GM19372 (cell line): ENCODE results near the gene APBA2.

ENCODE experiments used
- ATAC-seq: cut with Tn5 transposase; IDR thresholded peaks from one replicate; pipeline ENCODE4 v1.9.1; 2021; ENCODE audit warnings: mild to moderate bottlenecking, low read depth, moderate library complexity; ENCODE audit not compliant: unreplicated experiment

Gene APBA2

DNA sequence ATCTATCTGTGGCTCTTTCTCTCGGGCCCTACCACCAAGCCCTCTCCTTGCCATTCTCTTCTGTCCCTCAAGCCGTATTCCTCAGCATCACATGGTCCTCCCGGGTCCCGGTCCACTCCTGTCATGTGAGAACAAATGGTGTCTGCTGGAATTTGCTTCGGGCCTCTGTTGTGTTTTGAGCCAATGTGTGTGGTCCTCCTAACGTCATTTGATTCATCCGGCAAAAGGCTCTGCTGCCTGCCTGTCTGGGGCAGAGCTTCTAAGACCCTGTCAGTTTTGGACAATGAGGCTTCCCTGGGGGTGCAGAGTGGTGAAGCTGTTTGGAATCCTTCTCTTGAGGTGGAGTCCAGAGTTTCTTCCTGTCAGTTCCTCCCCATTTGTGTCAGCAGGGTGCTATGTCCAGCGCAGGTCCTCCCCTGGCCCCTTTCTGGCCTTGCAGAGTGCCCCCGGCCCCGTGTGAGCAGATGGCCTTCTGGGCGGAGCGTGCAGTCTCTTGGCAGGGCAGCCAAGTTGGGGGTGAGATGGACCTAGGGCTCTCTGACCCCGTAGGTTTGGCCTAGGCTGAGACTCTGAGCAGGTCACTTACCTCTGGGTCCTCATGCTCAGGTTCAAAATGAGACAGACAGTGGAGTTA, 93.6 kb downstream of the APBA2 start:
- ATAC-seq = no peak

DNA sequence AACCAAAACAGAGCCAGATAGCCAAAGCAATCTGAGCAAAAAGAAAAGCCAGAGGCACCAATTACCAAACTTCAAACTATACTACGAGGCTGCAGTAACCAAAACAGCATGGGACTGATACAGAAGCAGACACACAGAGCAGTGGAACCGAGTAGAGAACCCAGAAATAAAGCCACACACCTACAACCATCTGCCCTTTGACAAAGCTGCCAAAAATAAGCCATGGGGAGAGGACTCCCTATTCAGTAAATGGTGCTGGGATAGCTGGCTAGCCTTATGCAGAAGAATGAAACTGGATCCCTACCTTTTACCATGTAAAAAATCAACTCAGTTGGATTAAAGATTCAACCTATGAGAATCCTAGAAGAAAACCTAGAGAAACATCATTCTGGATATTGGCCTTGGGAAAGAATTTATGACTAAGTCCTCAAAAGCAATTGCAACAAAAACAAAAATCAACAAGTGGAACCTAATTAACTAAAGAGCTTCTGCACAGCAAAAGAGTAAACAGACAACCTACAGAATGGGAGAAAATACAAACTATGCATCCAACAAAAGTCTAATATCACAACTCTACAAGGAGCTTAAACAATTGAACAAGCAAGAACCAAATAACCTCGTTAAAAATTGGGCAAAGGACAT, 95.1 kb downstream of the APBA2 start:
- ATAC-seq = no peak

DNA sequence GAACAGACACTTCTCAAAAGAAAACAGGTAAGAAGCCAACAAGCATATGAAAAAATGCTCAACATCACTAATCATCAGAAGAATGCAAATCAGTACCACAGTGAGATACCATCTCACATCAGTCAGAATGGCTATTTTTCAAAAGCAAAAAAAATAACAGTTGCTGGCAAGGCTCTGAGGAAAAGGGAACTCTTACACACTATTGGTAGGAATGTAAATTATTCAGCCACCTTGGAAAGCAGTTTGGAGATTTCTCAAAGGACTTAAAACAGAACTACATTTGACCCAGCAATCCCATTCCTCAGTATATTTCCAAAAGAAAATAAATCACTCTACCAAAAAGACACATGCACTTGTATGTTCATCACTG, 95.6 kb downstream of the APBA2 start:
- no peak for ATAC-seq

DNA sequence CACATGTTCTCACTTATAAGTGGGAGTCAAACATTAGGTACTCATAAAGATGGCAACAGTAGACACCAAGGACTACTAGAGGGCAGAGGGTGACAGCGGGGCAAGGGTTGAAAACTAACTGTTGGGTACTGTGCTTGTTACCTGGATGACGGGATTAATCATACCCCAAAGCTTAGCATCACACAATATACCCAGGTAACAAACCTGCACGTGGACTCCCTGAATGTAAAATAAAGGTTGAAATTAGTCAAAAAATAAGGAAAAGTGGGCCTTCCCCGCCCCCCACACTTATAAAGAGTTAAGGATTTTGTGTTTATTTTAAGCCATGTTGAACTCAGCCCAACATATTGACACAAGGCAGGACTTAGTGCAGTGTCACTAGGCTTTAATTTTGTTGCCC, 96.1 kb downstream of the APBA2 start:
- no peak for ATAC-seq

DNA sequence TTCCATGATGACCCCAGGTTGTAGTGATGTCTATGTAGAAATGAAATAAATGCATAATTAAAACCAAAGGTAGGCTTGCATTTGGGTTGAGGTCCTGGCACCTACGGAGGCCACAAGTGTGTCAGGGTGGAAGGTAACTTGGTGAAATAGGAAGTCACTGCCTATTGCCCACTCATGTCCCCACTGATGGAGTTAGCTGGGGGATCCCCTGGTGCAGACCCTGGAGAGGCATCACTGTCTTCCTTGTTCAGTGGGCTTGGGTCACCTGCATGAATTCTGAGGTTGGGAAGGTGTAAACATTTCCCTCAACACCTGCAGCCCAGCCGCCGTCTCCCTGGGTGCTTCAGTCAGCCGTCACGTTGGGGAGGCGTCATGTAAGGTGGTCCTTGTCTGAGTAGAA, 97.1 kb downstream of the APBA2 start:
- no peak for ATAC-seq

DNA sequence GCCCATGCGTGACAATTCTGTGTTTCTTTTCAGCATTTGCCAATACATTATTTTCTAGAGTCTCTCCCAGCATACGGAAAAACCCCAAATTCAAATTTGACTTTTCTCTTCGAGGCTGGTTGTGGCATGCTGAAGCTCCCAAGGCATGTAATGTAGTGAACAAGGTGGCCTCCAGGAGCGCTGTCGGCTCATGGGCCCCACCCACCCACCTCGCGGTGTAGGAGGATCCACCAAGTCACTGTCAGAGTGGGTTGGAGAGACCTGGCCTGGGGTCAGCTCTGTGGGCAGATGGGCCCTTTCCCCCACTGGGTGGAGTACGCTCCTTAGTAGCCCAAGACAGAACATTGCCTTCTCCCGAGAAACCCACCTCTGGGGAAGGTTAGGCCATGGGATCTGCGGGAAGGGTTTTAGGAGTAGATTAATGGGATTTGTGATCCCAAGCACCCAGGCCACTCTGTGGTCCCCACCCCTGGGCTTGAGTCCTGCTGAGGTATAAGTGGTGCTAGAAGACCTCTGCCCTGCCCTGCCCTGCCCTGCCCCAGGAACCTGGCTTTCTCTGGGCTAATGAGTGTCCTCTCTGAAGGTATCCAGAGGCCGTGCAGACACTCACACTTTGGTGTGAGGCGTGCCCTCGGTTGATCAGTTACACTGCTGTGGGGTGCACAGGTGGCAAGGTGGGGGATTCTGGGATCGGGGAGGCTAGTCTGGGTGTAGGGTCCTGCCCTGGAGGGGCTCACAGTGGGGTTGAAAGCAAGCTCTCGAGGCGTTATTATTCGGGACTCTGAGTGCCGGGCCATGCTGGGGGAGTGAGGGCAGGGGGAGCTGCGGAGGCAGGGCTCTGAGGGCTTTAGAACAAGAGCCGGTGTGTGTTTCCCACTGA, 97.9 kb downstream of the APBA2 start:
- no peak for ATAC-seq

DNA sequence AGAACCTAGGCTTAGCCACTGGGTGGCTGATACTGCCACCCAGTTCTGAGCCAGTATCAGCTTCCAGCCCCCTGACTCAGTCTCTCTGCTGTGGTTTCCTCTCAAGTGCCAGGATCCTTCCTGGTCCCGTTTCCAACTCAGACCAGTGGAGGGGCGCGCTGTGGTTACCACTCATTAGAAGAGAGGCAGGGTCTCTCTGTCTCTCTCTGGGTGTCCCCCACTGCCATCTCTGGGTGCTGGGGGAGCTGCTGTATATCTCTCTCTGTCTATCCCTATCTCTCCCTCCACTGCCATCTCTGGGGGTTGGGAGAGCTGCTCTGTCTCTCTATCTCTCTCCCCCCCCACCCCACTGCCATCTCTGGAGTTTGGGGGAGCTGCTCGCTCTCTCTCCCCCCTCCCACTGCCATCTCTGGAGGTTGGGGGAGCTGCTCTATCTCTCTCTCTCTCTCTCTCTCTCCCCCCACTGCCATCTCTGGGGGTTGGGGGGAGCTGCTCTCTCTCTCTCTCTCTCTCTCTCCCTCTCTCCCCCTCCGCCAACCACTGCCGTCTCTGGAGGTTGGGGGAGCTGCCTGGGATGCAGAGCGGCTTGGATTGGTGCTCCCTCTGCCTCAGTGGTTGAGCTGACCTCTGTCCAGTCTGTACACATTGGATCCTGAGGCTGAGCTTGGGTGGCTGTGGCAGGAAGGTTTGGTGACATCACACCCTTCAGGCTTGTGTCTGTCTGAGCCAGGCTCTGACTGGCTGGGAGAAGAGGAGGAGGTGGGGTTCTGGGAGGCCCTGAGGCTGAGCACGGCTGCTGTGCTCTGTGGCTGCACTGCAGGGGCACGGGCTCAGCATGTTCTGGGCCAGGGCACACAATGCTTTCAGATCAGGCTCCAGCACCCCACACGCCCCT, 98.9 kb downstream of the APBA2 start:
- ATAC-seq = no peak

DNA sequence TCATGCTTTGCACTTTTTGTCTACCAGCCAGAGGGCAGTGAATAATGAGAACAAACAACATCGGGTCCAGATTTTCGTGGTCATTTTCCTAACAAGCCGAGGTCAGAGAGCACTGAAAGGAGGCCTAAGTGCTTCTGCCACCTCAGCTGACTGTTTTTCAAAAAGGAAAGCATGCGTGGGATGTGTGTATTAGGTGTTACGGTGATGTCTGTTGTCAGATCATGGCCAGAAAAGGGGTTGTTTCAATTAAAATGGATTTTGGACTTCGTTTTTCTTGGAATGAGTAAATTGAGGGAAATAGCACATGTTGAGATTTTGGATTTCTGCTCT, 99.5 kb downstream of the APBA2 start:
- ATAC-seq = no peak

DNA sequence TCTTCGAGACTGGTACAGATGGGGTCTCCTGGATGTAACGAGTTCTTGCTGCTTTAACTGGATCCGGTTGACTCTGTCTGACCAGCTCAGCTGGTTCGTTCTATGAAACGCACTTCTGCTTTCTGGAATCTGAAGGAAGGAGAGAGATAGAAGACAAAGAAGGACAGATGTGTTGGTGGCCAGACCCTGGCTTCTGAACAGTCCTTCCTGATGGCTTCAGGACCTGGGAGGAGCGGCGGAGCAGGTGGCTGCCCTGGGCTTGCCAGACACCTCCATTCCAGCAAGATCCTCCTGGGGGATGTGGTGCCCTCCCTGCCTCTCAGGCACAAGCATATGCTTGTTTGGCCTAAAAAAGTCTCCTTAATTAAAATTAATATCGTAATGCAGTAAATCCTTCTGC, 99.9 kb downstream of the APBA2 start:
- ATAC-seq = no peak

DNA sequence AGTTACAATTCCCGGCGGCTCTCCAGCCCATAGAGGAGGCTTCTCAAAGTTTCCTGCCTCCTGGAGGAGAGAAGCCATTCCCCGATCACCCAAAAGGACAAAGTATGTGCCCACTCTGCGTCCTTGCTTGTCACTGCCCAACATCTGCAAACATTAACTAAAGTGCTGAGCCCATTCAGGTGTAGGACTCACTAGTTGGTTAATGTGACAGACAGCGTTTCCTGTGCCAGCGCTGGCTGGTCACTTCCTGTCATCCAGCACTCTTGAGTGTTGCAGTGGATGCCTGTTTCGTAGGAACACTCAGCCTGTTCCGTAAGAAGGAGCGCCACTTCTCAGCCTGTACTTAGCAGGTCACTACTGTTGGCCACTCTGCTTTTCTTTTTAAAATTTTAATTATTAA, 100.3 kb downstream of the APBA2 start:
- ATAC-seq = no peak

DNA sequence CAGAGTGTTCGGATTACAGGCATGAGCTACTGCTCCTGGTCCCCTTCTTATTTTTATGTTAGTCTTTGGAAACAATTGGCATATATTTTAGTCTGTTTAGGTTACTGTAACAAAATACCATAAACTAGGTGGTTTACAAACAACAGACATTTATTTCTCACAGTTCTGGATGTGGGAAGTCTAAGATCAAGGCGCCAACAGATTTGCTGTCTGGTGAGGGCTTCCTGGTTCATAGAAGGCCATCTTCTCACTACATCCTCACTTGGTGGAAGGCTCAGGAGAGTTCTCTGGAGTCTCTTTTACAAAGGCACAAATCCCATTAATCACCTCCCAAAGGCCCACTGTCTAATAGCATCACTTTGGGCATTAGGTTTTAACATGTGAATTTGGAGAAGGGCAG, 101.0 kb downstream of the APBA2 start:
- no peak for ATAC-seq

DNA sequence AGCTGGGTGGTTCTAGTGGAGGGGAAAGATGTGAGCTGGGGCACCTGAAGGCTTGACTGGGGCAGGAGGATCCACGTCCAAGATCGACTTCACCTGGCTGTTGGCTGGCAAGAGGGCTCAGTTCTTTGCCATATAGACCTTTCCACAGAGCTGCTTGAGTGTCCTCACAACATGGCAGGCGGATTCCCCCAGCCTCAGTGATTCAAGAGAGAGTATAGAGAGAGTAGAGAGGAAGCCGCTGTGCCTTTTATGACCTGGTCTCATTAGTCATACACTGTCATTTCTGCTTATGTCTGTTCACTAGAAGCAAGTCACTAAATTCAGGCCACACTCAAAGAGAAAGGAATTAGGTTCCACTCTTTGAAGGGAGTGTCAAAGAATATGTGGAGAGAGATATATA, 101.6 kb downstream of the APBA2 start:
- no peak for ATAC-seq

DNA sequence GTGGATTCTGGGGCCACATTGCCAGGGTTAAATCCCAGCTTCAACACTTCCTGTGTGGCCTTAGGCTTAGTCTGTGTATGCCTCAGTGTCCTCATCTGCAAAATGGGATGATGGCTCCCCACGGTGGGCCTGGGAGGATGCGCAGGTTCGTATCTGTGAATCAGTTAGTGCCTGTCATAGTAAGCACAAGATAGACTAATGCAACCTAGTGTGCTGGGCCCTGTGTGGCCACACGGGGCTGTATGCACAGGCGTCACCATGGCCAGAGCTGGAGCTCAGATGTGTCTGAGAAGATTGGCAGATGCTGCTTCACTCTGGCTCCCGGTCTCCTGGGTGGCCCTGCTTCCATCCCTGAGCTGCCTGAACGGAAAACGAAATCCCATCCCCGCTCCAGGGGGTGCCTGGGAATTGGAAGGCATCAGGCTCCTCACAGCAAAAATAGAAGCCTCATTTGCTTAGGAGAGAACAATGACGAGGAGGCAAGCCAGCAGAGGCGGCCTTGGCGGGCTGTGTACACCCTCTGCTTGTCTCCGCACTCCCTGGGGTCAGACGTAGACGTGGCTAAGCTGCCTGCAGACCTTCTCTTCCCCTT, 103.6 kb downstream of the APBA2 start:
- no peak for ATAC-seq

DNA sequence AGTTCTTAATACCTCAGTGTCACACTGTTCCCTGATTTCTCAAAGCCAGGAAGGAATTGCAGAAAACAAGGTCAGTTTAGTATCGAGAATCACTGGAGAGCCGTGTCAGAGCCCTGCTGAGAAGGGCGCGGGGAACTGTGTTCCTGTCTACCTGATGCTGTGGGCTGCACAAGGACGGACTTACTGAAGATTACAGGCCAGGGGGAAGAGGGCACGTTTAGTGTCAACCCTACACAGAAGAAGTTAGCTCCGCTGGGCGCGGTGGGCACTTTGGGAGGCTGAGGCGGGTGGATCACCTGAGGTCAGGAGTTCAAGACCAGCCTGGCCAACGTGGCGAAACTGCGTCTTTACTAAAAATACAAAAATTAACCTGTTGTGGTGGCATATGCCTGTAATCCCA, 104.1 kb downstream of the APBA2 start:
- no peak for ATAC-seq

DNA sequence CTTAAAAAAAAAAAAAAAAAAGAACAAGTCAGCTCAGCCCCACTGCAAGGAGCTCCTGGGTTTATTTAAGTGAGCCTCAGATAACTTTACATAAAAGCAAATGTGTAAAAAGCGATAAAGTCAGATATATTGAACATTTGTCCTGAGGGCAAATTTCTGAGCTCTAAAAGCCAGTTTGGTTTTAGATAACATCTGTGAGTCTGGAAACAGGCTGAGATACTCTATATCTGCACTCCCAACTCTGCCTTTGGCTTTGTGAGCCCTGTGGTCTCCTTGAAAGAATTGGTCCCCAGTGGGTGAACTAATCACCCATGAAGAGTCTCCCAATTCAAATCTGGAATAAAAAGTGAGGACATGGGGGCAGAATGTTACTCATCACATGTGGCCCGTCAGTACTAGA, 104.6 kb downstream of the APBA2 start:
- ATAC-seq = no peak

DNA sequence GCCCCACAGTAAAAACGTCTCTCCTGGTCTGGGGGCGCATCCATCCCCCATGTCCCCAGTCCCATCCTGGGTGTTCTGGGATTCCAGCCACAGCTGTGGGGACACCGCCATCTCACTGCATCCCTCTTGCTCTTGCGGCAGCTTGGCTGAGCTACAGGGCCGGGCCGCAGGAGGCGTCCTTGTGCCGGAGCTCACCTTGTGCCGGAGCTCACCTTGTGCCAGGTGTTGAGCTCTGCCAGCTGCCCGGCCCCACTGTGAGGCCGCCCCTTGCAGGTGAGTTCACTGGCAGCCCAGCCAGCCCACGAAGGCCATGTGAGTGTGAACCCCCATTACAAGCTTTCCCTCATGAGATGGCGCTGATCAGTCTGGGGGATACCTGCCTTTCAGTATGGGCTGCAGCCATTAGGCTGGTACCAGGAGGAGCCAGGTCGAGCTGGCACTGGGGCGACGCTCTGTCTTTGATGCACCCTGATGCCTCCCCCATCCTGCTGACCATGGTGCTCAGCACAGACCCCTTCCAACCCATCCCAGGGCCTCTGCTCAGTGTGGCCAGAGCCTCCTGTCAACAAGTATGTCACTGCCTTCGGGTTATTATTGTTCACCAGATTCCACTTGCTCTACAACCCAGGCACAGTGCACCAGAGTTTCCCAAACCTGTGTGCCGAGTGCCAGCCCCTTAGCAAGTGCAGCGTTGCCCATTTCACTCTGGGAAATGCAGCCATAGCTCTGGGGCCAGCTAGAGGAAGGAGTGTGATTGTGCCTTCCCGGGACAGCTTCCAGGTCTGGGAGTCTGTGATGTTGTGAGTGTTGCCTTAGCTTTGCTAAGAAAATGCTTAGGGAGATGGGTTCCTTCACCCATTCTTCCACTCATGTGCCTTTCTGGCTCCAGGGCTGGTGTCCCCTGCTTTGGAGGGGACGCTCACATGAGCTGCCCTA, 105.7 kb downstream of the APBA2 start:
- ATAC-seq = no peak

DNA sequence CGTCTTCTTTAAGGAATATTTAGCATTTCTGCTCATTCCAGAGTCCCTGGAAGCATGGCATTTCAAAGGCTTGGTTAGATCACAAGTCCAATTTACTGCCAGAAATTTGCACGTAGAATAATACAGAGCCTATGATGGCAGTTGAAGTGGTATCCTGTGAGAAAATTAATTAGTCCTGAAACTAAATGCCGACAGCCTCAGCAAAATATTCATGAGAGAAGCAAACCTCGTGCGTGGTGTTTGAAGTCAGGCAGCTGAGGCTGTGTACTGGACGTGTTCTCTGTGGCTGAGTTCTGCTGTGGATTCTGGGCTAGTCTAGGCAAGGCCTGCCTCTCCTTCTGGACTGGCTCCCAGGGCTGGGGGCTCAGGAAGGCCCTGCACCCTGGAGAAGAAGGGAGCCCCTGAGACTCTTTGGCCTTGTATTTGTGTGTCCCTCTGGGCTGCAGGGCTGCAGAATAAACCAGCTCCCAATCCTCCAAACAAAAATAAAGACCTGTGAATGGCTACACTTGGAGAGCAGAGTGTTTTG, 106.6 kb downstream of the APBA2 start:
- ATAC-seq = no peak

DNA sequence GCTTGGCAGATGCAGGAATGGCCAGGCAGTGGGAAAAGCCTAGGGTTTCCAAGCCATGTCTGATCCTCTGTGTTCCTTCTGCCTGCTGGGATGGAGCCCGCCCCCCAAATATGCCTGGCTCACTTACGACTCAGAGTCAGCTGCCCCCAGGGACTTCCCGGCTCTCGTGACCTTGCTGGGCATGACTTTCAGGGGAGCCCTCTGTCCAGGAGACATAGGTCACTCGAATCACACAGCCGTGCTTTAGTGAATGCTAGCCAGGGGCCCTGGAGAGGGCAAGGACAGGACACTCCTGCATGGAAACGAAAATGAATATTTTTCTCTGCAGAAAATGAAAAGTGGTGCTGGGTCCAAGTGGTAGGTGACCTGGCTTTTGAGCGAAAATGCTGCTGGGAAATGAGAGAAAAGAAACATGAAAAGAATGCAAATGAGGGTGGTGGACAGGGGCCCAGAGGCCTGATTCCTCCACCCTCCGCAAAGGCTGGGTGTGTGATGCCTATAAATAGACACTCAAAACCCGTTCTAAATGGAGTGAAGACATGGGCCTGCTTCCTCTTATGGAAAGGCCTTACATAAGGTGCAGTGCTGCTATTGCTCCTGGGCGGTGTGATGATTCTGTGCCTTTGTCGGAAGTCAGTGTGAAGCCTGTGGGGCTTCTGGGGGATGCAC, 107.4 kb downstream of the APBA2 start:
- no peak for ATAC-seq

DNA sequence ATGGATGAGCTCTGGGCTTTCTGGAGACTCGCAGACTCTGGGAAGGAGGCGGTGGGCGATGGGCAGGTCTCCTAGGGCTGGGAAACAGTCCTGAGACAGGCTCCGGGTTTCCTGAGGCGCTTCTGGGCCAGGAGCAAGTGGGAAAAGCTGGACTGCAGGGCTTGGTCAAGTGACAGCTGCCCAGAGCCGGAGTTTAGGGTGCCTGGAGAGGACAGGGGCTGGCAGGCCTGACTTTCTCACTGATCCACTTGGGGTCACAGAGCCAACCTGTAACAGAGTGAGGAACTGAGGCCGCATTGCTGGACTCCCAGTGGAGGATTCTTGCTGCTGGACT, 107.9 kb downstream of the APBA2 start:
- no peak for ATAC-seq
